Mucosa of rectum (tissue), 2 donors: ENCODE data around the gene NOP58.
"Not testable (repeated sequence)": the region's sequence is repeated elsewhere in the genome, so short reads cannot be mapped to it uniquely, and the experiment has no call there.

Experiments used
- H3K27ac ChIP-seq, 2 donors: one replicate each; pipeline ENCODE4 v1.7.0; 2013; ENCODE audit warnings: inconsistent platforms in 2 of 2, low read depth in 2 of 2, low read length in 2 of 2
- H3K27me3 ChIP-seq, 2 donors: one replicate each; pipeline ENCODE4 v1.7.0; 2013; ENCODE audit warnings: low read length in 2 of 2; ENCODE audit not compliant: control insufficient read depth in 2 of 2, insufficient read depth in 2 of 2
- H3K36me3 ChIP-seq, 2 donors: one replicate each; pipeline ENCODE4 v1.7.0; 2013; ENCODE audit warnings: low read length in 2 of 2; ENCODE audit not compliant: control insufficient read depth in 2 of 2, insufficient read depth in 2 of 2
- H3K4me1 ChIP-seq, 2 donors: one replicate each; pipeline ENCODE4 v1.7.0; 2013; ENCODE audit warnings: low read length in 2 of 2, mild to moderate bottlenecking in 1 of 2; ENCODE audit not compliant: control insufficient read depth in 2 of 2, insufficient read depth in 2 of 2
- H3K4me3 ChIP-seq, 2 donors: one replicate each; pipeline ENCODE4 v1.7.0; 2013; ENCODE audit warnings: low read length in 2 of 2
- H3K9ac ChIP-seq, 2 donors: one replicate each; pipeline ENCODE4 v1.7.0; 2013; ENCODE audit warnings: low read length in 2 of 2, low read depth in 1 of 2, mild to moderate bottlenecking in 1 of 2
- H3K9me3 ChIP-seq, 2 donors: one replicate each; pipeline ENCODE4 v1.7.0; 2013; ENCODE audit warnings: low read length in 2 of 2; ENCODE audit not compliant: control insufficient read depth in 2 of 2
- donor health status: healthy.
- donor health status: Normal muscosa, but diverticular disease.

Gene NOP58, protein sequence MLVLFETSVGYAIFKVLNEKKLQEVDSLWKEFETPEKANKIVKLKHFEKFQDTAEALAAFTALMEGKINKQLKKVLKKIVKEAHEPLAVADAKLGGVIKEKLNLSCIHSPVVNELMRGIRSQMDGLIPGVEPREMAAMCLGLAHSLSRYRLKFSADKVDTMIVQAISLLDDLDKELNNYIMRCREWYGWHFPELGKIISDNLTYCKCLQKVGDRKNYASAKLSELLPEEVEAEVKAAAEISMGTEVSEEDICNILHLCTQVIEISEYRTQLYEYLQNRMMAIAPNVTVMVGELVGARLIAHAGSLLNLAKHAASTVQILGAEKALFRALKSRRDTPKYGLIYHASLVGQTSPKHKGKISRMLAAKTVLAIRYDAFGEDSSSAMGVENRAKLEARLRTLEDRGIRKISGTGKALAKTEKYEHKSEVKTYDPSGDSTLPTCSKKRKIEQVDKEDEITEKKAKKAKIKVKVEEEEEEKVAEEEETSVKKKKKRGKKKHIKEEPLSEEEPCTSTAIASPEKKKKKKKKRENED

DNA sequence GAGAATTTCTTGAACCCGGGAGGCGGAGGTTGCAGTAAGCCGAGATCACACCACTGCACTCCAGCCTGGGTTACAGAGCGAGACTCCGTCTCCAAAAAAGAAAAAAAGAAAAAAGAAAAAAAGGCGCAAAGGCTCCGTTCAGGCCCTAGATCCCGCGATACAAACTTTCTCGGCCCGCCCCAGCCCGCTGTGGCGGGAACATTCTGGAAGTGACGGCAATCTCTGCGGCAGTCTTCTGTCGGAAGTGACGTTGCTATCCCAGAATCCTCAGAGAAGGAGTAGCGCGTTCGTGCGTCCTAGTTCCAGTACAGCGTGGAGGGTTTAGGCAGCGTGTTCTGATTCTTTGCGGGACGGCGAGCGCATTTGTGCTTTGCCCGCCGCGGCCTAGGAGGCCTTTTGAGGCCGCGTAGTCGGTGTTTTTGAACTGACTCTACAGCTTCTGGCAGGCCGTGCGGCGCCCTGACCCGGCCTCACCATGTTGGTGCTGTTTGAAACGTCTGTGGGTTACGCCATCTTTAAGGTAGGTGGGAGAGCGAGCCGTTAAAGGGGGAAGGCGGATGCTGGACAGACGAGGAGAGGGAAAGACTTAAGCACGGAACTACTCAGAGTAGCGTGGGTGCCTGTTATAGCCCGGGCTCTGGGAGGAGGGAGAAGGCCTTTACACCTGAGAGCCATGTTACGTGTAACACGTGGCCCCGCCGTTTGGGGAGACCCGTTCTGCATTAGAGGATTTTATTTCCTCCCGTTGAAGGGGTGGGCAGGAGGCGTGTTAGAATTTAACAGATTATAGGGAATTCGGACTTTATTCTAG, at the start of gene NOP58:
Gene NOP58, plus strand, starts transcription at position 297 of the 811 bp plus-strand sequence. Its CDS starts 179 bp downstream, at position 476.
- Histone ChIP-seq H3K36me3 (no peaks in the 10 kb centered on the region), H3K9ac (peak within 1 kb of the TSS; percentile 87 to 92), H3K9me3 (no peaks in the 10 kb centered on the region), H3K27ac (peak within 1 kb of the TSS; percentile 90 to 97), H3K4me1 (peaks cover 6 to 14% of the 10 kb centered on the region in 2 donors), H3K27me3 (no peaks in the 10 kb centered on the region), H3K4me3 (peak within 1 kb of the TSS; percentile 83 to 91)

DNA sequence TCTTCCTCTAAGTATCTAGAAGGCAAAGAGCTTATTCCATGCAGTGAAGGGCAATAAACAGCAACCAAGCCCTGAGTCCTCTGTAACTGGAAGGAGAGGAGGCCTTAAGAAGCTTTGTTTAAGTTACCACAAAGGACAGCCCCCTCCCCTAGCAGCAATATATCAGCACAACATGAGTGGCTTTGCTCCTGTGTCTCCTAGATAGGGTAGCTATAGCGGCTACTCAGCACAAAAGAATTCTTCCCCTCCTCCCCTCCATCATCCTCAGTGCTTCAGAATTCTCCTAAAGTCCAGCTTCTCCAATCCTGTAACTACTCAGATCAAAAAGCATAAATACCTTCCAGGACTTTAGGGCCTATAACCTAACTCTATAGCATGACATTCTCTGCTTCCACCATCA, 43.7 kb upstream of the NOP58 start:
- Histone ChIP-seq H3K36me3 (peaks cover 2 to 4% of the 10 kb centered on the region in 2 donors), H3K9ac (no peak overlapping the region)

DNA sequence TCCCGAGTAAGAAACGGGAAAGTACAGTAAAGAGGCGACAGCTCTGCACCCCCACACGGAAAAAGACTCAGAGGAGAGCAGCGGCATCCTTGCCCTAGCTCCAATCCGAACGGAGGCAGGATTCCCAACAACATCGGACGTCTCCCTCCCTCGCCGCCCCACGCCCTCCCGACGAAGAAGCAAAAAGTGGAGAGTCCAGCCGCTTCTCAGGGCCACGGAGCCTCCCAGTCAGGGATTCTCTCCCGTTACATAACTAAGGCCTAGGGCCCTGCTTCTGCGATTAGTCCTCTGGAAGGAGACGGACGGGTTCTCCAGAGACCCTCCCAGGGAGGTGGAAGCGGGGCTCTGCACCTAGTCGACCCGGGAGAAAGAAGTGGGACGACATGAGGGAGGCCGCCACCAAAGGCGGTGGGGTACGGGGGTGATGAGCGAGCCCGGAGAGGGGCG, 27.8 kb upstream of the NOP58 start:
- Histone ChIP-seq H3K4me1 (peaks cover 8 to 12% of the 10 kb centered on the region in 2 donors), H3K27ac (peak overlapping the region; percentile 77 to 81), H3K4me3 (peak overlapping the region; percentile 77 to 96), H3K27me3 (no peaks in the 10 kb centered on the region), H3K9ac (peak overlapping the region; percentile 65 to 87), H3K9me3 (no peaks in the 10 kb centered on the region), H3K36me3 (no peaks in the 10 kb centered on the region)

More for the DNA sequence above, 43.7 kb upstream of the NOP58 start:
- Histone ChIP-seq H3K4me3 (no peak overlapping the region), H3K4me1 (no peaks in the 10 kb centered on the region), H3K27me3 (no peaks in the 10 kb centered on the region), H3K9me3 (no peaks in the 10 kb centered on the region), H3K27ac (no peak overlapping the region)

DNA sequence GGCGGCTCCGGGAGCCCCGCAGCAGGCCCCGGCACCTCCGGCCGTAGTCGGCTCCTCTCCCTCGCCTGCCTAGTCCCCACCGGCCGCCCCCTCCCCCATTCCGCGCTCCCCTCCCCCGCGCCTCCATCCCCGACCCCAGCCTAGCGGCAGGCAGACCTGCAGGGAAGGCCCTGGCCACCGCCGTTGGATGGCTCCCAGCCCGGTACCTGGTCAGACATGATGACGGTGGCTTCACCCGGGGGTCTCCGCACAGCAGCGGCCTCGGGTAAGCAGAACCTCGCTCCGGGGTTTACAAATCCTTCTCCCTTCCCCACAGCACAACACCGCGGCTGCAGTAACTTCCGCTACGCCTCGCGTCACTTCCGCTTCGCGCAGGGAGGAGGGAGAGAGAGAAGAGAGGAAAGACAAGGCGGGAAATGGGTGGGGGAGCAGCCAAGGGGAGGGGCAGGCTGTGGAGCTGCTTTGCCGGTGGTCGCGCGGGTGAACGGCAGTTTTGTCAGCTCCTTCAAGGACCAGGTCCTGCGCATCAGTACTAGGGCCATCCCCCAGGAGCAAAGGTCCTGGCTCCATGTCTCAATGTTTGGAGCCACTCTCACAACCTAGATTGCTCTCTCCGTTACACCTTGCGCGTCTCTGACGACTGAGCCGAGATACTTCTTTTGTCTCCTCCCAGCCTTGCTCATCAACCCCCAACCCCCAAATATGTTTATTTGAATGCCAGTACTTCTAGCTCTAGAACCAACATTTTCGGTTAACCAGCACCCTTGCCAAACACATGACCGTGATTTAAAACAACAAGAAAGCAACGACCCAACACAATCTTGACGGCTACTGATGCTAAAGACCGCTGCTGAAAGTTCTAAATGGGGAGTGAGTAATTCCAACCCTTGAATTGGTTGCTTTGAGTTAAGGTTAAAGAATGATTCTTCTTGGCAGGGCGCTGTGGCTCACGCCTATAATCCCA, 27.0 kb upstream of the NOP58 start, which contains the start of gene SUMO1:
Gene SUMO1, minus strand, starts transcription at position 364 of the 964 bp plus-strand sequence. Its CDS starts 146 bp downstream, at position 218.
- Histone ChIP-seq H3K4me1 (peaks cover 8 to 12% of the 10 kb centered on the region in 2 donors), H3K27ac (peak within 1 kb of the TSS; percentile 77 to 81), H3K9ac (peak within 1 kb of the TSS; percentile 65 to 87), H3K4me3 (peak within 1 kb of the TSS; percentile 77 to 96), H3K27me3 (no peaks in the 10 kb centered on the region), H3K9me3 (no peaks in the 10 kb centered on the region), H3K36me3 (no peaks in the 10 kb centered on the region)

DNA sequence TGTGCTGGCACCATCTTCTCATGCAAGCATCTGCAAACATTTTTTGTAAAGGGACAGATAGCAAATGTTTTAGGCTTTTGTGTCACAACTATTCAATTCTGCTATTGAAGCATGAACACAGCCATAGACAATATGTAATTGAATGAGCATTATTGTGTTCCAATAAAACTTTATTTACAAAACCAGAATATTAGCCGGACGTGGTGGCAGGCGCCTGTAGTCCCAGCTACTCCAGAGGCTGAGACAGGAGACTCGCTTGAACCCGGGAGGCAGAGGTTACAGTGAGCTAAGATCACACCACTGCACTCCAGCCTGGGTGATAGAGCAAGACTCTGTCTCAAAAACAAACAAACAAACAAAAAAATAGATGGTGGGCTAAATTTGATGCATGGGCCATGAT, 17.9 kb upstream of the NOP58 start:
- not testable (repeated sequence) for H3K27me3 ChIP-seq, H3K36me3 ChIP-seq, H3K9me3 ChIP-seq, H3K4me1 ChIP-seq, H3K27ac ChIP-seq, H3K4me3 ChIP-seq, H3K9ac ChIP-seq

DNA sequence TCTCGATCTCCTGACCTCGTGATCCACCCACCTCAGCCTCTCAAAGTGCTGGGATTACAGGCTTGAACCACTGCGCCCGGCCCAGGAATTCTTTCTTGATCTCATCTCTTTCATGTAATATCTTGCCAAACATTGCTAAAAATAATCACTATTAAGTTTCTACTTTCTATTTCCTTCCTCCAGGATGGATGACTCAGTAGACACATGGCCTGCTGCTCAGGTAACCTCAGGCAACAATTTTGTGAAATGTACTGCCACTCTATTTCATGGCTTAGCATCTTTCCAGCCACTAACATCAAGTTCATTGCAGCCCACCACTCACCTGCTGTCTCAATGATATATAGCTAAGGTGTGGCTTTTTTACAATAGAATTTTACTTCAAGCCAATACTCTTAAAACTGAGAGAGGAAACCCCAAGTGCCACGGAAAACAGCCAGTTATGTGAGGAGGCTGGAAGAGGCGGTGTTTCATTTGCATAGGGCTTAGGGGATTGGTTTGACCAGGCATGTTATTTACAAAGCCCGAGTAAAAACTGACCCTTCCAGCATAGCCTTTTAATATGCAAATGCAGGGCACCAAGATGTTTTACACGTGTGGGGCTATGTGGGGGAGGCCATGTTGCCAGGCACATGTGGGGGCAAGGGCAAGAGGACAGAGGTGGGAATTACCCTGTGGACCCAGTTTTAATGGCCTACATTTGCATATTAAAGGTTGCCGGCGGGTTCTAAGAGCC, 15.9 kb upstream of the NOP58 start:
- H3K9ac ChIP-seq: no peak overlapping the region
- H3K4me1 ChIP-seq: no peaks in the 10 kb centered on the region
- no peaks in the 10 kb centered on the region for H3K9me3 ChIP-seq
- H3K4me3 ChIP-seq: no peak overlapping the region
- H3K27ac ChIP-seq: no peak overlapping the region
- no peaks in the 10 kb centered on the region for H3K27me3 ChIP-seq
- H3K36me3 ChIP-seq: no peaks in the 10 kb centered on the region

DNA sequence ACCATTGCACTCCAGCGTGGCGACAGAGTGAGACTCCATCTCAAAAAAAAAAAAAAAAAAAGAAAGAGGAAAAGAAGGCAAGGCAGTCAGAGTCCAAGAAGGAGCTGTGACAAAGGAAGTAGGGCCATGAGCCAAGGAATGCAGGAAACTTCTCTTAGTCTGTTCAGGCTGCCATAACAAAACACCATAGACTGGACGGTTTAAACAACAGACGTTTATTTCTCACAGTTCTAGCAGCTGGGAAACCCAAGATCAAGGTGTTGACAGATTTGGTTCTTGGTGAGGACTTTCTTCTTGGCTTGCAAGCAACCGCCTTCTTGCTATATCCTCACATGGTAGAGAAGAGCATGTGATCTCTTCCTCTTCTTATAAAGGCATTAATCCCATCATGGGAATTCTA, 14.1 kb upstream of the NOP58 start:
- H3K27ac ChIP-seq: no peak overlapping the region

DNA sequence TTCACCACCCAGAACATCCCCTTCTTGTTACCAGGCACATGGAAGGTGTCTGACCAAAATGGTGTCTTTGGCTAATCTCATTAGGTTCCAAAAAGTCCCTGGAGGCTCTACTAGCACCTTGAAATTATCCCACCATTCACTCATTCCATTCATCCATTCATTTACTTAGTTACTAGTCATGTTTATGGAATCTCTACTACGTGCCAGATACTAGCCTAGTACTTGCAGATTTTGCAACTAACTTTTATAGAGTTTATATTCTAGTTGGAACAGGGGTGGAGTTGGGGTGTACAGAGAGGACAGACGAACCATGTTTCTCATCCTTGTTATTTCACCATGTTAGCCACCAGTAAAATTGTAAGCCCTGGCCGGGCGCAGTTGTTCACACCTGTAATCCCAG, 4.0 kb upstream of the NOP58 start:
- no peaks in the 10 kb centered on the region for H3K9me3 ChIP-seq
- no peaks in the 10 kb centered on the region for H3K36me3 ChIP-seq
- H3K27me3 ChIP-seq: no peaks in the 10 kb centered on the region
- H3K9ac ChIP-seq: no peak overlapping the region
- H3K27ac ChIP-seq: no peak overlapping the region
- H3K4me1 ChIP-seq: peaks cover 2 to 4% of the 10 kb centered on the region in 2 donors
- H3K4me3 ChIP-seq: no peak overlapping the region

More for the DNA sequence above, 14.1 kb upstream of the NOP58 start:
- Histone ChIP-seq H3K4me1 (no peaks in the 10 kb centered on the region), H3K9me3 (no peaks in the 10 kb centered on the region), H3K4me3 (no peak overlapping the region), H3K9ac (no peak overlapping the region), H3K36me3 (no peaks in the 10 kb centered on the region), H3K27me3 (no peaks in the 10 kb centered on the region)

DNA sequence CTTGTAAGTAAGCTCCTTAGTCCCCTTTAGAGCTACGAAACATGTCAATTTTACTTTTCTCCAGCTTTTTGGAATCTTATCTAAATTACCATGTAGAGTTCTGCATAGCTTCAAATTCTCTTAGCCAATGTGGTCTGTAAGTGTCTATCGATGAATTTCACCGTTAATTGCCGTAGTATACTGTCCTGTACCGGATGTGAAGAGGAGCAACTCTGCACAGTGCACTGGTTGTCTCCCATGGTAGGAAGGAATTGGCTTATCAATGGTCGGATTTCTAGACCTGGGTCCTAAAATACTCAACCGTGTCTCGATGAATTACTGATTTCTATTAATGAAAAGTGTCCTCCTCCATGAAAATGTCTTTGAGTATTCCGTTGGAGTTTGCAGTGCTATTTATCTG, 1.9 kb downstream of the NOP58 start:
- Histone ChIP-seq H3K27me3 (no peaks in the 10 kb centered on the region), H3K27ac (no peak overlapping the region), H3K9me3 (no peaks in the 10 kb centered on the region), H3K9ac (no peak overlapping the region), H3K4me3 (peak overlapping the region; percentile 83 to 91), H3K4me1 (peaks cover 6 to 14% of the 10 kb centered on the region in 2 donors), H3K36me3 (no peaks in the 10 kb centered on the region)
